IMR-90 (cell line): Measurements from ENCODE around the gene TMPRSS13. TPM values are rescaled to one million over a fixed set of nuclear protein-coding genes. Genes with fewer than 3 reads are reported as not detected.

Experiments
- ATAC-seq: fragments of 200-7000 bp; cut with Tn5 transposase; 2 replicates; pipeline ENCODE4 v1.9.1; 2020; ENCODE audit warnings: low read depth, mild to moderate bottlenecking, moderate library complexity
- BruUV-seq: library from RNA; stranded (reverse); fragments of 400-500 nt; replicated peaks from 2 replicates; lab custom pipeline; 2021; lab: Mats Ljungman, UMichigan
- CTCF ChIA-PET: fragments of 300-600 bp; formaldehyde crosslinking; extraction: SDS; loops from one replicate; lab custom pipeline; 2021; ENCODE audit warnings: antibody characterized with exemption; lab: Yijun Ruan, JAX
- POLR2A ChIA-PET: fragments of 300-600 bp; sonication (Branson Sonifier 250); formaldehyde crosslinking; loops from one replicate; lab custom pipeline; 2022; ENCODE audit warnings: antibody characterized with exemption; ENCODE audit not compliant: unreplicated experiment; lab: Charles Lee
- DNase-seq: peaks from one replicate; pipeline ENCODE4 v3.0.0; 2013
- H2AFZ ChIP-seq: replicated peaks from 2 replicates; pipeline ENCODE3; 2013; ENCODE audit warnings: low read length, mild to moderate bottlenecking; ENCODE audit not compliant: poor library complexity
- H2AK5ac ChIP-seq: 2 replicates; pipeline ENCODE4 v1.6.1; 2013; ENCODE audit warnings: low read depth, low read length, inconsistent platforms
- H2AK9ac ChIP-seq: replicated peaks from 2 replicates; pipeline ENCODE3; 2013; ENCODE audit warnings: mild to moderate bottlenecking, low read depth, low read length, moderate library complexity; ENCODE audit not compliant: poor library complexity
- H2BK120ac ChIP-seq: 2 replicates; pipeline ENCODE4 v1.6.1; 2013; ENCODE audit warnings: low read depth, low read length, inconsistent platforms
- H2BK15ac ChIP-seq: 3 replicates; pipeline ENCODE4 v1.6.1; 2013; ENCODE audit warnings: low read depth, low read length, inconsistent platforms
- H2BK20ac ChIP-seq: 2 replicates; pipeline ENCODE4 v1.6.1; 2013; ENCODE audit warnings: low read depth, mild to moderate bottlenecking, inconsistent platforms, low read length, moderate library complexity
- H2BK5ac ChIP-seq: 2 replicates; pipeline ENCODE4 v1.6.1; 2013; ENCODE audit warnings: mild to moderate bottlenecking, low read depth, low read length, inconsistent platforms; ENCODE audit not compliant: poor library complexity, severe bottlenecking
- H3K14ac ChIP-seq: replicated peaks from 2 replicates; pipeline ENCODE4 v1.6.1; 2013; ENCODE audit warnings: low read depth, low read length, inconsistent platforms
- H3K18ac ChIP-seq: 2 replicates; pipeline ENCODE4 v1.6.1; 2013; ENCODE audit warnings: low read depth, low read length, control low read depth
- H3K23ac ChIP-seq: 2 replicates; pipeline ENCODE4 v1.6.1; 2013; ENCODE audit warnings: low read depth, low read length, inconsistent platforms
- H3K27ac ChIP-seq: 2 replicates; pipeline ENCODE4 v1.5.1; 2013; ENCODE audit warnings: mild to moderate bottlenecking, control low read depth, low read length; ENCODE audit not compliant: insufficient read depth
- H3K27me3 ChIP-seq: 2 replicates; pipeline ENCODE4 v1.6.1; 2013; ENCODE audit warnings: low read length; ENCODE audit not compliant: control insufficient read depth, insufficient read depth
- H3K36me3 ChIP-seq: 2 replicates; pipeline ENCODE4 v1.6.1; 2013; ENCODE audit warnings: low read length, mixed read lengths; ENCODE audit not compliant: control insufficient read depth, insufficient read depth
- H3K4ac ChIP-seq: 2 replicates; pipeline ENCODE4 v1.6.1; 2013; ENCODE audit warnings: low read depth, low read length, inconsistent platforms
- H3K4me1 ChIP-seq: 2 replicates; pipeline ENCODE4 v1.6.1; 2013; ENCODE audit warnings: low read length, mixed read lengths; ENCODE audit not compliant: control insufficient read depth, insufficient read depth
- H3K4me2 ChIP-seq: 2 replicates; pipeline ENCODE4 v1.6.1; 2013; ENCODE audit warnings: low read depth, mild to moderate bottlenecking, control low read depth, low read length, moderate library complexity
- H3K4me3 ChIP-seq: 2 replicates; pipeline ENCODE4 v1.5.1; 2013; ENCODE audit warnings: low read depth, mild to moderate bottlenecking, control low read depth, low read length, moderate library complexity; ENCODE audit not compliant: insufficient read depth
- H3K56ac ChIP-seq: 2 replicates; pipeline ENCODE4 v1.6.1; 2013; ENCODE audit warnings: low read length, inconsistent platforms; ENCODE audit not compliant: insufficient read depth; ENCODE audit errors: extremely low read depth
- H3K79me1 ChIP-seq, 2 experiments: 2 replicates each; pipeline ENCODE4 v1.6.1; 2013; ENCODE audit warnings: low read length in 2 of 2, inconsistent platforms in 1 of 2, low read depth in 1 of 2
- H3K9ac ChIP-seq: 2 replicates; pipeline ENCODE4 v1.6.1; 2013; ENCODE audit warnings: low read depth, low read length, control low read depth
- H3K9me1 ChIP-seq: 2 replicates; pipeline ENCODE4 v1.6.1; 2013; ENCODE audit warnings: low read length, inconsistent platforms; ENCODE audit not compliant: insufficient read depth
- H3K9me3 ChIP-seq: 2 replicates; pipeline ENCODE4 v1.6.1; 2013; ENCODE audit warnings: low read length; ENCODE audit not compliant: control insufficient read depth, insufficient read depth
- H4K20me1 ChIP-seq: 2 replicates; pipeline ENCODE4 v1.6.1; 2013; ENCODE audit warnings: low read length, inconsistent platforms; ENCODE audit not compliant: insufficient read depth
- H4K5ac ChIP-seq: 2 replicates; pipeline ENCODE4 v1.6.1; 2013; ENCODE audit warnings: mild to moderate bottlenecking, low read depth, low read length, control low read depth
- H4K8ac ChIP-seq, 2 experiments: 2 replicates each; pipeline ENCODE4 v1.6.1; 2013; ENCODE audit warnings: low read depth in 2 of 2, low read length in 2 of 2, control low read depth in 1 of 2, inconsistent platforms in 1 of 2
- H4K91ac ChIP-seq: 2 replicates; pipeline ENCODE4 v1.6.1; 2013; ENCODE audit warnings: low read depth, low read length, inconsistent platforms; ENCODE audit not compliant: insufficient read depth
- BHLHE40 ChIP-seq: fragments of 150-350 bp; IDR thresholded peaks from 2 replicates; pipeline ENCODE4 v1.6.1; 2016; ENCODE audit warnings: mild to moderate bottlenecking, low read depth, low read length
- CEBPB ChIP-seq: IDR thresholded peaks from 2 replicates; pipeline ENCODE4 v1.6.1; 2012; ENCODE audit warnings: low read depth, low read length, improper control_type of control experiment
- CTCF ChIP-seq: conservative IDR thresholded peaks from 2 replicates; pipeline ENCODE4 v1.5.1; 2012; ENCODE audit warnings: mild to moderate bottlenecking, low read depth, low read length, improper control_type of control experiment
- MAFK ChIP-seq: IDR thresholded peaks from 2 replicates; pipeline ENCODE4 v1.6.1; 2012; ENCODE audit warnings: low read depth, low read length, improper control_type of control experiment
- MAZ ChIP-seq: IDR thresholded peaks from 2 replicates; pipeline ENCODE4 v1.6.1; 2012; ENCODE audit warnings: low read depth, mild to moderate bottlenecking, low read length, improper control_type of control experiment, moderate library complexity, borderline replicate concordance
- MXI1 ChIP-seq: IDR thresholded peaks from 2 replicates; pipeline ENCODE4 v1.6.1; 2012; ENCODE audit warnings: low read depth, mild to moderate bottlenecking, low read length, moderate library complexity, borderline replicate concordance
- POLR2A ChIP-seq: IDR thresholded peaks from 2 replicates; pipeline ENCODE4 v1.6.1; 2012; ENCODE audit warnings: mild to moderate bottlenecking, low read depth, low read length
- RAD21 ChIP-seq: IDR thresholded peaks from 2 replicates; pipeline ENCODE4 v1.6.1; 2012; ENCODE audit warnings: low read length, improper control_type of control experiment
- RCOR1 ChIP-seq: IDR thresholded peaks from 2 replicates; pipeline ENCODE4 v1.6.1; 2012; ENCODE audit warnings: mild to moderate bottlenecking, low read length, improper control_type of control experiment; ENCODE audit not compliant: insufficient replicate concordance
- RFX5 ChIP-seq: IDR thresholded peaks from 2 replicates; pipeline ENCODE4 v1.8.0; 2012; ENCODE audit warnings: low read depth, mild to moderate bottlenecking, low read length, moderate library complexity
- WGBS, 2 experiments: methylation state at CpG; one replicate each; pipeline versions ENCODE4 v1.1.5 to v1.1.7; 2013; ENCODE audit warnings: missing lambda C conversion rate in 2 of 2; ENCODE audit not compliant: insufficient read length in 1 of 2; ENCODE audit errors: extremely low coverage in 2 of 2; 5-methylcytosine and 5-hydroxymethylcytosine counted together
- dilution Hi-C: fragments of 300-500 bp; cut with HindIII; formaldehyde crosslinking; loops from one replicate; pipeline ENCODE4 v1.14.3; 2018; ENCODE audit warnings: low sequenced_read_pairs; ENCODE audit not compliant: unreplicated experiment
- in situ Hi-C: fragments of 300-500 bp; cut with MboI; formaldehyde crosslinking; loops from 3 replicates; pipeline ENCODE4 v1.14.3; 2019; ENCODE audit warnings: low sequenced_read_pairs, inconsistent platforms, mixed read lengths
- intact Hi-C: fragments of 100-400 bp; cut with micrococcal nuclease; formaldehyde crosslinking; loops from 2 replicates; pipeline ENCODE4 v1.10.0; 2022
- polyA plus RNA-seq, 3 experiments: library from polyadenylated mRNA; depleted of rRNA; stranded (reverse); fragments of >200 nt; gene quantifications; 2 replicates each; pipeline ENCODE4 v1.2.3, GENCODE V29; 2012; ENCODE audit warnings: low replicate concordance in 1 of 3
- total RNA-seq: library from RNA; depleted of rRNA; stranded (reverse); fragments of >200 nt; gene quantifications from 2 replicates; pipeline ENCODE4 v1.2.3, GENCODE V29; 2012
- TF ChIP-seq, protein P1 (sequence below): fragments of 150-350 bp; IDR thresholded peaks from 2 replicates; pipeline ENCODE4 v1.6.1; 2017; ENCODE audit warnings: mild to moderate bottlenecking, antibody characterized with exemption, low read length, low read depth
- TF ChIP-seq, protein P2 (sequence below): fragments of 150-350 bp; IDR thresholded peaks from 2 replicates; pipeline ENCODE4 v1.6.1; 2016; ENCODE audit warnings: low read depth, mild to moderate bottlenecking, low read length, moderate library complexity, borderline replicate concordance

The TMPRSS13 gene
- total and polyA plus RNA-seq, 2 of the 4 experiments (the other 2 are of a cell fraction): not detected

GRCh38 chr11:117913736-117914397, 15.3 kb downstream of the TMPRSS13 start:
- H3K9ac ChIP-seq: no peak overlapping the region
- H3K79me1 ChIP-seq: no peaks in the 10 kb centered on the region
- no peak overlapping the region for H4K8ac ChIP-seq
- intact Hi-C loops (no loop called here), in situ Hi-C loops (no loop called here), dilution Hi-C loops (no loop called here)
- no peak overlapping the region for H3K4me3 ChIP-seq
- no peaks in the 10 kb centered on the region for H3K9me1 ChIP-seq
- H3K23ac ChIP-seq: no peak overlapping the region
- ChIA-PET CTCF (no interaction called here), POLR2A (no interaction called here)
- H2BK120ac ChIP-seq: no peak overlapping the region
- H4K91ac ChIP-seq: no peak overlapping the region
- 67% methylated on average over 3 of the region's 9 CpGs; no CpG with 5 or more reads in 1 of the 2 experiments for WGBS, 2 experiments
- no peak overlapping the region for H2AFZ ChIP-seq
- no peaks in the 10 kb centered on the region for H4K20me1 ChIP-seq
- no peak for TF ChIP-seq CEBPB
- no peak for TF ChIP-seq POLR2A
- TF ChIP-seq MXI1: no peak
- TF ChIP-seq, protein P1, sequence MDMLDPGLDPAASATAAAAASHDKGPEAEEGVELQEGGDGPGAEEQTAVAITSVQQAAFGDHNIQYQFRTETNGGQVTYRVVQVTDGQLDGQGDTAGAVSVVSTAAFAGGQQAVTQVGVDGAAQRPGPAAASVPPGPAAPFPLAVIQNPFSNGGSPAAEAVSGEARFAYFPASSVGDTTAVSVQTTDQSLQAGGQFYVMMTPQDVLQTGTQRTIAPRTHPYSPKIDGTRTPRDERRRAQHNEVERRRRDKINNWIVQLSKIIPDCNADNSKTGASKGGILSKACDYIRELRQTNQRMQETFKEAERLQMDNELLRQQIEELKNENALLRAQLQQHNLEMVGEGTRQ: no peak
- no peak for TF ChIP-seq BHLHE40
- no peak for TF ChIP-seq RFX5
- no peak for TF ChIP-seq RAD21
- no peak for TF ChIP-seq MAZ
- TF ChIP-seq CTCF: no peak
- TF ChIP-seq, protein P2, sequence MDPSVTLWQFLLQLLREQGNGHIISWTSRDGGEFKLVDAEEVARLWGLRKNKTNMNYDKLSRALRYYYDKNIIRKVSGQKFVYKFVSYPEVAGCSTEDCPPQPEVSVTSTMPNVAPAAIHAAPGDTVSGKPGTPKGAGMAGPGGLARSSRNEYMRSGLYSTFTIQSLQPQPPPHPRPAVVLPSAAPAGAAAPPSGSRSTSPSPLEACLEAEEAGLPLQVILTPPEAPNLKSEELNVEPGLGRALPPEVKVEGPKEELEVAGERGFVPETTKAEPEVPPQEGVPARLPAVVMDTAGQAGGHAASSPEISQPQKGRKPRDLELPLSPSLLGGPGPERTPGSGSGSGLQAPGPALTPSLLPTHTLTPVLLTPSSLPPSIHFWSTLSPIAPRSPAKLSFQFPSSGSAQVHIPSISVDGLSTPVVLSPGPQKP: no peak
- TF ChIP-seq RCOR1: no peak
- no peak for TF ChIP-seq MAFK
- ATAC-seq (no peak), DNase-seq (no peak)
- no peaks in the 10 kb centered on the region for H3K9me3 ChIP-seq
- H4K5ac ChIP-seq: no peak overlapping the region
- no peak overlapping the region for H2BK5ac ChIP-seq
- peaks cover 6% of the 10 kb centered on the region for H3K27me3 ChIP-seq
- no peaks in the 10 kb centered on the region for H3K36me3 ChIP-seq
- no peak overlapping the region for H3K14ac ChIP-seq
- no TSS peak for BruUV-seq
- no peak overlapping the region for H2BK20ac ChIP-seq
- no peak overlapping the region for H2BK15ac ChIP-seq
- no peaks in the 10 kb centered on the region for H3K4me1 ChIP-seq
- H2AK5ac ChIP-seq: no peak overlapping the region
- H3K18ac ChIP-seq: no peak overlapping the region
- no peak overlapping the region for H3K4me2 ChIP-seq
- H2AK9ac ChIP-seq: no peak overlapping the region
- no peak overlapping the region for H3K56ac ChIP-seq
- no peak overlapping the region for H3K4ac ChIP-seq
- H3K27ac ChIP-seq: no peak overlapping the region
